ENCODE results near the gene HTR7.

The HTR7 gene

GRCh38 chr10:90787393-90788198, 70.2 kb downstream of the HTR7 start:
- H3K9me3 ChIP-seq (ENCODE audit: control insufficient read depth, low read length) = no peaks in the 10 kb centered on the region
- no peak overlapping the region for H3K27ac ChIP-seq (ENCODE audit: insufficient read depth, low read depth, low read length, poor library complexity, severe bottlenecking)
- H3K4me1 ChIP-seq (ENCODE audit: control insufficient read depth, insufficient read depth, low read length) = no peaks in the 10 kb centered on the region
- H3K36me3 ChIP-seq (ENCODE audit: control insufficient read depth, insufficient read depth, low read length) = no peaks in the 10 kb centered on the region
- H3K4me3 ChIP-seq (ENCODE audit: insufficient read depth, low read depth, low read length) = no peak overlapping the region
- 92 to 95% methylated on average over 3 to 4 of the region's 9 CpGs for WGBS, 2 experiments
- H3K27me3 ChIP-seq (ENCODE audit: control insufficient read depth, insufficient read depth, low read length, poor library complexity, severe bottlenecking) = no peaks in the 10 kb centered on the region

DNA sequence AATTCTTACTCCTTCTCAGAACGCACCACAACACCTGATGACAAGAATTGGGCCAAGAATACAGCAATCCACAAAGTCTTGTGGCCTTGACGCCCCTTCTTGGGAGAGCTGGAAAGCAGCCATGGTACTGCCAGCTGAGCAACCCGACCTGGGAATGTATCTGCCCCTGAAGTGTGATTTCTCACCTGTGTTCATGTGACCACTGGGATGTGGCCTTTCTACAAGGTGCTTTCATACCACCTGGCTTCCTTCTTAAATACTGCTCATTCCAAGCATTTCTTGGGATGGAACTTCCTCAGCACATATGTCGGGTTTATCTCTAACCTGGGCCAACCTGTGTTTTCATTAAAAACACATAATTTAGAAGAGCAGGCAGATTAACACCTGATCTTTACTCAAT, 72.1 kb downstream of the HTR7 start:
- Histone ChIP-seq H3K4me3 (ENCODE audit: insufficient read depth, low read depth, low read length) (no peak overlapping the region), H3K9me3 (ENCODE audit: control insufficient read depth, low read length) (no peaks in the 10 kb centered on the region), H3K4me1 (ENCODE audit: control insufficient read depth, insufficient read depth, low read length) (no peaks in the 10 kb centered on the region), H3K27me3 (ENCODE audit: control insufficient read depth, insufficient read depth, low read length, poor library complexity, severe bottlenecking) (no peaks in the 10 kb centered on the region), H3K27ac (ENCODE audit: insufficient read depth, low read depth, low read length, poor library complexity, severe bottlenecking) (no peak overlapping the region), H3K36me3 (ENCODE audit: control insufficient read depth, insufficient read depth, low read length) (no peaks in the 10 kb centered on the region)
- WGBS, 2 experiments = 82 to 89% methylated on average over 4 of the region's 4 CpGs

DNA sequence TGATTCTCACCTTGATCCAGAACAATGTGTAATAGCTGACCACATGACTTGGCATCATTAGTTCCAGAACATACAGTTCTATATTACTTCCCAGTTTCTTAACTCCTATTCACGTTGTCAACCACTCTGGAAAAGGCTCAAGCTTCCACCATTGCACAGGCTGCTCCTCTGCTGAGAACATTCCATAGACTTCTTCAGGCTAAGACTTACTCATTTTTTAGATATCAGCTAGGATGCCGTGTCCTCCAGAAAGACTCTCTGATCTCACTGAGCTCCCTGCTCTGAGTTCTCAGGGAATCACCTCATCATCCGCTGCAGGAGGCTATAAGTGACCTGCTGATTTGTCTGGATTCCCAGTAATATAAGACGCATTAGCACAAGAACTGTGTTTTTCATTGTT, 73.1 kb downstream of the HTR7 start:
- Histone ChIP-seq H3K36me3 (ENCODE audit: control insufficient read depth, insufficient read depth, low read length) (no peaks in the 10 kb centered on the region), H3K27me3 (ENCODE audit: control insufficient read depth, insufficient read depth, low read length, poor library complexity, severe bottlenecking) (no peaks in the 10 kb centered on the region), H3K9me3 (ENCODE audit: control insufficient read depth, low read length) (no peaks in the 10 kb centered on the region), H3K4me1 (ENCODE audit: control insufficient read depth, insufficient read depth, low read length) (no peaks in the 10 kb centered on the region), H3K27ac (ENCODE audit: insufficient read depth, low read depth, low read length, poor library complexity, severe bottlenecking) (no peak overlapping the region), H3K4me3 (ENCODE audit: insufficient read depth, low read depth, low read length) (no peak overlapping the region)
- 82 to 83% methylated on average over 4 of the region's 4 CpGs for WGBS, 2 experiments

GRCh38 chr10:90780488-90780887, 77.4 kb downstream of the HTR7 start:
- H3K9me3 ChIP-seq (ENCODE audit: control insufficient read depth, low read length) = no peaks in the 10 kb centered on the region
- no peaks in the 10 kb centered on the region for H3K4me1 ChIP-seq (ENCODE audit: control insufficient read depth, insufficient read depth, low read length)
- no peaks in the 10 kb centered on the region for H3K36me3 ChIP-seq (ENCODE audit: control insufficient read depth, insufficient read depth, low read length)
- H3K4me3 ChIP-seq (ENCODE audit: insufficient read depth, low read depth, low read length) = no peak overlapping the region
- WGBS, 2 experiments = 90 to 97% methylated on average over 2 to 3 of the region's 4 CpGs
- H3K27me3 ChIP-seq (ENCODE audit: control insufficient read depth, insufficient read depth, low read length, poor library complexity, severe bottlenecking) = no peaks in the 10 kb centered on the region
- no peak overlapping the region for H3K27ac ChIP-seq (ENCODE audit: insufficient read depth, low read depth, low read length, poor library complexity, severe bottlenecking)

GRCh38 chr10:90779548-90779947, 78.3 kb downstream of the HTR7 start:
- no peaks in the 10 kb centered on the region for H3K36me3 ChIP-seq (ENCODE audit: control insufficient read depth, insufficient read depth, low read length)
- WGBS, 2 experiments = 90 to 93% methylated on average over 3 of the region's 3 CpGs
- no peak overlapping the region for H3K4me3 ChIP-seq (ENCODE audit: insufficient read depth, low read depth, low read length)
- peaks cover 3% of the 10 kb centered on the region for H3K4me1 ChIP-seq (ENCODE audit: control insufficient read depth, insufficient read depth, low read length)
- no peaks in the 10 kb centered on the region for H3K27me3 ChIP-seq (ENCODE audit: control insufficient read depth, insufficient read depth, low read length, poor library complexity, severe bottlenecking)
- H3K27ac ChIP-seq (ENCODE audit: insufficient read depth, low read depth, low read length, poor library complexity, severe bottlenecking) = no peak overlapping the region
- no peaks in the 10 kb centered on the region for H3K9me3 ChIP-seq (ENCODE audit: control insufficient read depth, low read length)

GRCh38 chr10:90777621-90778020, 80.2 kb downstream of the HTR7 start:
- Histone ChIP-seq H3K27me3 (ENCODE audit: control insufficient read depth, insufficient read depth, low read length, poor library complexity, severe bottlenecking) (no peaks in the 10 kb centered on the region), H3K27ac (ENCODE audit: insufficient read depth, low read depth, low read length, poor library complexity, severe bottlenecking) (no peak overlapping the region), H3K4me3 (ENCODE audit: insufficient read depth, low read depth, low read length) (no peak overlapping the region), H3K4me1 (ENCODE audit: control insufficient read depth, insufficient read depth, low read length) (peaks cover 3% of the 10 kb centered on the region), H3K36me3 (ENCODE audit: control insufficient read depth, insufficient read depth, low read length) (no peaks in the 10 kb centered on the region), H3K9me3 (ENCODE audit: control insufficient read depth, low read length) (no peaks in the 10 kb centered on the region)
- 90 to 94% methylated on average over 1 of the region's 1 CpG for WGBS, 2 experiments

- Histone ChIP-seq H3K36me3 (ENCODE audit: control insufficient read depth, insufficient read depth, low read length) (no peaks in the 10 kb centered on the region), H3K27ac (ENCODE audit: insufficient read depth, low read depth, low read length, poor library complexity, severe bottlenecking) (no peak overlapping the region), H3K4me3 (ENCODE audit: insufficient read depth, low read depth, low read length) (no peak overlapping the region), H3K27me3 (ENCODE audit: control insufficient read depth, insufficient read depth, low read length, poor library complexity, severe bottlenecking) (no peaks in the 10 kb centered on the region), H3K4me1 (ENCODE audit: control insufficient read depth, insufficient read depth, low read length) (peaks cover 3% of the 10 kb centered on the region), H3K9me3 (ENCODE audit: control insufficient read depth, low read length) (no peaks in the 10 kb centered on the region)
- 51 to 65% methylated on average over 2 of the region's 2 CpGs for WGBS, 2 experiments
Observed at GRCh38 chr10:90775351-90776028, 82.3 kb downstream of the HTR7 start.

DNA sequence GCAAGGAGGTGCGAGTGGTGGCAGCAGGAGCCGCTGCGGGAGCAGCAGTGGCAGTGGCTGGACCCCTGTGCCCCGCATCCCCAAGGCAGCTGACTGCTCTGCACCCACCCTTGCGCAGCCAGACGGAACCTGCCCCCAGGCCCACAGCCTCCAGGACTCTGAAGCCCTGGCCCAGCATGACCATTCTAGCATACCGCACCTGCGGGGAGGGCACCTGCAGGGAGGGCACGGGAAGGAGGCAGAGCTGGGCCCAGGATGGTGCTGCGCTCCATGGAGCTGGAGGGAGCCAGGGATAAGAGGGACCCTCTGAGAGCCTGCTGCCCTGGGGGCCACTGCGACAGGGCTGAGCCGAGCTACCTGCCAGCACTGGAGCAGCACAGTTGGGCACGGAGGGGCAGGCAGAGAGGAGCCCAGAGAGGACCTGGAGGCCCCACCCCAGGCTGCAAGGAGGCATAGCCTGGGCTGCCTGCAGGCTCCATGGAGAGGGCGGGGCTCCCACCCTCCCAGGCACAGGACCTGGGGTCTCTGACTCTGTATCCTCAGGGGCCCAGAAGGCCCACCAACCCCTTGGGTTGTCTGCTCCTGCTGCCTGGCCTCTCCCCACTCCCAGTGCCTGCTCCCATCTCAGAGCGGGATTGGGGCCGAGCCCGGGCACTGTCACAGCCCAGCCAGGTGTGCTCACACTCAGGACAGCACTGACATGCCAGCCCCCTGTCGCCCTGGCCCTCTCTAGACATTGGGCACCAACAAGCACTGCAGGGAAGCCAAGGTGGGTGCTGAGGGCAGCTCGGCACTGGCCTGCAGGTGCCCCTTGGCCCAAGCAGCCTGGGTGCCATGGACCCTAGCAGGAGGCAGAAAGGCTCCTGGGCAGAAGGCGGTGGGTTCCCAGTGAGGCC, 87.6 kb downstream of the HTR7 start:
- H3K27me3 ChIP-seq (ENCODE audit: control insufficient read depth, insufficient read depth, low read length, poor library complexity, severe bottlenecking) = no peaks in the 10 kb centered on the region
- H3K4me1 ChIP-seq (ENCODE audit: control insufficient read depth, insufficient read depth, low read length) = peaks cover 1% of the 10 kb centered on the region
- H3K4me3 ChIP-seq (ENCODE audit: insufficient read depth, low read depth, low read length) = no peak overlapping the region
- 92 to 93% methylated on average over 20 of the region's 20 CpGs for WGBS, 2 experiments
- H3K36me3 ChIP-seq (ENCODE audit: control insufficient read depth, insufficient read depth, low read length) = no peaks in the 10 kb centered on the region
- H3K9me3 ChIP-seq (ENCODE audit: control insufficient read depth, low read length) = no peaks in the 10 kb centered on the region
- no peak overlapping the region for H3K27ac ChIP-seq (ENCODE audit: insufficient read depth, low read depth, low read length, poor library complexity, severe bottlenecking)

- H3K36me3 ChIP-seq (ENCODE audit: control insufficient read depth, insufficient read depth, low read length) = no peaks in the 10 kb centered on the region
- no peaks in the 10 kb centered on the region for H3K27me3 ChIP-seq (ENCODE audit: control insufficient read depth, insufficient read depth, low read length, poor library complexity, severe bottlenecking)
- H3K4me1 ChIP-seq (ENCODE audit: control insufficient read depth, insufficient read depth, low read length) = no peaks in the 10 kb centered on the region
- 61 to 65% methylated on average over 3 of the region's 4 CpGs for WGBS, 2 experiments
- H3K9me3 ChIP-seq (ENCODE audit: control insufficient read depth, low read length) = no peaks in the 10 kb centered on the region
- no peak overlapping the region for H3K27ac ChIP-seq (ENCODE audit: insufficient read depth, low read depth, low read length, poor library complexity, severe bottlenecking)
- no peak overlapping the region for H3K4me3 ChIP-seq (ENCODE audit: insufficient read depth, low read depth, low read length)
Observed at GRCh38 chr10:90751107-90751997, 106.5 kb downstream of the HTR7 start.

All from ectodermal cell (in vitro differentiated cells).